Psoas muscle (tissue), 8 donors: ENCODE data around the gene VAPA. TPM values are rescaled to one million over a fixed set of nuclear protein-coding genes. Genes with fewer than 3 reads are reported as not detected.
A peak's percentile ranks its signal among the peaks of the same experiment; 100 is the strongest.

ENCODE experiments used
- ATAC-seq, 4 donors: fragments of 200-7000 bp; cut with Tn5 transposase; one replicate each; pipeline ENCODE4 v1.9.1; 2020; ENCODE audit warnings: moderate library complexity in 3 of 4, mild to moderate bottlenecking in 2 of 4
- DNase-seq, 2 donors: peaks; one replicate each; pipeline ENCODE4 v3.0.0-alpha.2; 2020
- H3K27ac ChIP-seq: fragments of 200-600 bp; one replicate; pipeline ENCODE4 v1.8.0; 2022
- H3K27me3 ChIP-seq, 3 donors: fragments of 200-600 bp in 1 of 3; one replicate each; pipeline versions ENCODE4 v1.6.1 to v1.8.0; 2013 to 2022; ENCODE audit warnings: low read length in 2 of 3, mild to moderate bottlenecking in 2 of 3, moderate library complexity in 1 of 3; ENCODE audit not compliant: insufficient read depth in 3 of 3
- H3K36me3 ChIP-seq, 2 donors: fragments of 200-600 bp in 1 of 2; one replicate each; pipeline versions ENCODE4 v1.6.1 to v1.8.0; 2013 to 2022; ENCODE audit warnings: low read depth in 1 of 2, mild to moderate bottlenecking in 1 of 2, moderate library complexity in 1 of 2; ENCODE audit not compliant: insufficient read depth in 1 of 2
- H3K4me1 ChIP-seq: fragments of 200-600 bp; one replicate; pipeline ENCODE4 v1.8.0; 2022
- H3K4me3 ChIP-seq: fragments of 200-600 bp; one replicate; pipeline ENCODE4 v1.8.0; 2022; ENCODE audit warnings: mild to moderate bottlenecking
- H3K9me3 ChIP-seq: fragments of 200-600 bp; one replicate; pipeline ENCODE4 v1.8.0; 2022
- WGBS, 3 donors: extraction: QIAGEN DNeasy Blood & Tissue Kit; methylation state at CpG; one replicate each; pipeline versions ENCODE4 v1.1.6 to v1.1.7; 2013; 5-methylcytosine and 5-hydroxymethylcytosine counted together
- intact Hi-C, 2 donors: fragments of 100-400 bp; cut with DNase I; formaldehyde crosslinking; loops; one replicate each; pipeline versions ENCODE4 v1.11.0 to v1.14.2; 2022
- polyA plus RNA-seq, 3 donors: library from polyadenylated mRNA; stranded (reverse); fragments of 200-250 nt; gene quantifications; one replicate each; pipeline ENCODE4 v1.2.3, GENCODE V29; 2013
- total RNA-seq, 4 donors: library from RNA; stranded (reverse); fragmentation: NEBNext Ultra II Directional in 2 of 4; extraction: Animal tissue kit (Norgen Biotek cat#: 25700) in 2 of 4; gene quantifications; one replicate each; pipeline versions ENCODE4 v1.2.1 to v1.2.4, GENCODE V29; 2021 to 2023
- TF ChIP-seq, protein P1 (sequence below): fragments of 200-600 bp; IDR thresholded peaks from one replicate; pipeline ENCODE4 v1.8.0; 2022; ENCODE audit warnings: antibody characterized with exemption
- donor health status: healthy with polysubstance abuse.
- donor health status: DM: no; HTN: no; CAD: no; lungs with moderate emphysema.
- donor health status: Bipolar disorder and iron deficiency.
- donor health status: healthy.
- donor health status: DM: yes; HTN: yes; CAD: no.
- donor health status: DM: no; HTN: no; CAD: no.
- donor health status: DM: no; HTN: no; CAD: no.
- donor health status: DM: yes; HTN: yes; CAD: no.

The VAPA gene
- total and polyA plus RNA-seq, 7 donors: 168 to 328 (median 225) TPM

DNA sequence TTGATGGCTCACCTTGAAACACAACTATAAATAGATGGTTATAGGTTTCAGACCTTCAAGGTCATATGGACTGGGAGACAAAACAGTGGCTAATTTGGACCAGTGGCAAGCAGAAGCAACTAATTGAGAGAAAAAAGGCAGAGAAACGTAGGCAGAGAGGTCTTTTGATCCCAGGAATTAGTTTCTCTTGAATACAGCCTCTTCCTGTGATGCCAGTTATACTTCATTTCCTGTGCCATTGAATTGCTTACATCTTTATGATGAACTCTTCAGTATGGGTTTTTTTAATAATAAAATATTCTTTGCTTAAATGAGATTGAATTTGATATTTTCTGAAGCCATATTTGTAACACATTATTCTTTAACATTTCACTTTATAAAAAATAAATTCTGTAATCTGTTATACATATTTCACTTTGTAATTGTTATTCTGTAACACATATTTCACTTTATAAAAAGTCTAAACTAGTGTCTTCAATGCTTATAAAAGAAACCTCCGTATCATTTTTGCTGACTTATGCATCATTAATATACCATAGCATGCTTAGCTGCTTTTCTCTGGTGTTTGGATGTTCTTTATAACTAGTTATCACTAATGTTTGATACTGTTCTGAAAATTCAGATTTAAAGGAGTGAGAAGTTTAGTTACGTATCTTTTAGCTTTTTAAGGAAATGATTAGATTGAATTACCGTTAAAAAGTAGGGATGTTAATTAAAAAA lies 8.9 kb downstream of the VAPA start:
- TF ChIP-seq, protein P1, sequence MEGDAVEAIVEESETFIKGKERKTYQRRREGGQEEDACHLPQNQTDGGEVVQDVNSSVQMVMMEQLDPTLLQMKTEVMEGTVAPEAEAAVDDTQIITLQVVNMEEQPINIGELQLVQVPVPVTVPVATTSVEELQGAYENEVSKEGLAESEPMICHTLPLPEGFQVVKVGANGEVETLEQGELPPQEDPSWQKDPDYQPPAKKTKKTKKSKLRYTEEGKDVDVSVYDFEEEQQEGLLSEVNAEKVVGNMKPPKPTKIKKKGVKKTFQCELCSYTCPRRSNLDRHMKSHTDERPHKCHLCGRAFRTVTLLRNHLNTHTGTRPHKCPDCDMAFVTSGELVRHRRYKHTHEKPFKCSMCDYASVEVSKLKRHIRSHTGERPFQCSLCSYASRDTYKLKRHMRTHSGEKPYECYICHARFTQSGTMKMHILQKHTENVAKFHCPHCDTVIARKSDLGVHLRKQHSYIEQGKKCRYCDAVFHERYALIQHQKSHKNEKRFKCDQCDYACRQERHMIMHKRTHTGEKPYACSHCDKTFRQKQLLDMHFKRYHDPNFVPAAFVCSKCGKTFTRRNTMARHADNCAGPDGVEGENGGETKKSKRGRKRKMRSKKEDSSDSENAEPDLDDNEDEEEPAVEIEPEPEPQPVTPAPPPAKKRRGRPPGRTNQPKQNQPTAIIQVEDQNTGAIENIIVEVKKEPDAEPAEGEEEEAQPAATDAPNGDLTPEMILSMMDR: no peak
- intact Hi-C loops: no loop called here
- WGBS, 3 donors: 32 to 48% (median 39%) methylated on average over 4 of the region's 4 CpGs
- H3K4me3 ChIP-seq: peak overlapping the region; percentile 26
- H3K27ac ChIP-seq: peak overlapping the region; percentile 17
- ATAC-seq: peak in 3 of 4 donors; percentile 34 to 46 (median 41)
- no peak for DNase-seq
- no peaks in the 10 kb centered on the region for H3K9me3 ChIP-seq
- H3K36me3 ChIP-seq: no peaks in the 10 kb centered on the region
- peaks cover 99% of the 10 kb centered on the region for H3K4me1 ChIP-seq
- no peaks in the 10 kb centered on the region for H3K27me3 ChIP-seq

DNA sequence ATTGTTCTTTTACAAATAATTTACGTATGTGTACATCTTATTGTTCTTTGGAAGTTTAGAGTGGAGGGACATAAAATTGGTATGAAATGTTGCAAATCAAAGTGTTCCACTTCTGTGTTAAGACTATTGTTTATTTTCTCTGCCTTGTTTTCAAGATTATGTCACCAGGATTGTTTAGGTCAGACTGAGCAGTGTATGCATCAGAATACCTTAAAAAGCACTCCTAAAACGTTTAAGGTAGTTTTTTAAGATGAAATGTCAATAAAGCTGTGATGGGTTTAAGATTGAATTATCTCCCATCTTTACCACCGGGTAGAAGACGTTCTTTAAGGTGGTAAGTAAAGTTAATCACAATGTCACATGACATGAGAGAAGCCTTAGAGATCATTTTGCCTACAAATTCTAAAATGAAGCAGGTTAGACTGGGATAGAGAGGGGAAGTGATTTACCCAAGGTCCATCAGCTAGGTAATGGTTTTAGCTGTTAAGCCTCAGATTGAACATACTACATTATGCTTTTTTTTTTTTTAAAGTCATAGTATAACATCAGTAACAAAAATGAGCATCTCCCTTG lies 10.6 kb downstream of the VAPA start:
- no peak for ATAC-seq
- no peaks in the 10 kb centered on the region for H3K9me3 ChIP-seq
- no peak for DNase-seq
- H3K4me3 ChIP-seq: peak overlapping the region; percentile 23
- TF ChIP-seq, protein P1: no peak
- H3K27me3 ChIP-seq: no peaks in the 10 kb centered on the region
- WGBS, 3 donors: 27 to 39% (median 31%) methylated on average over 4 of the region's 4 CpGs
- intact Hi-C loops: no loop called here
- no peaks in the 10 kb centered on the region for H3K36me3 ChIP-seq
- H3K4me1 ChIP-seq: peaks cover 99% of the 10 kb centered on the region
- peak overlapping the region; percentile 13 for H3K27ac ChIP-seq

DNA sequence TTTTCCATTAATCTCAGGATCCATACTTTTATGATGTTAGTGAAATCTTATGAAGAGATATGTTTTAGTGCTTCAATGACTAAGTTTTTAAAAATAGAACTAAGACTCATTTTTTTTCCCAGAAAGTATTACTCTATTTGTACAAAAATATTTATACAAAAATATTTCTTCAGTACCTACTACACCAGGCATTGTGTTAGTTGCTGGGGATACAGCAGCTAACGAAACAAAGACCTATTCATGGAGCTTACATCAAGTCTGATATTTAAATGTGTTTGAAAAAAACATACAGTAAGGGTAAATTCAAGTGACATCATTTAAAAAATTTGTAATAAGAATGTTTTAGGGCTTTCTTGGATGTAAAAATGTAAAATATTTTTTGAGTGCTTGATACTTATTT lies 11.6 kb downstream of the VAPA start:
- 30 to 50% (median 35%) methylated on average over 1 of the region's 1 CpG for WGBS, 3 donors
- Histone ChIP-seq H3K4me1 (peaks cover 99% of the 10 kb centered on the region), H3K9me3 (no peaks in the 10 kb centered on the region), H3K36me3 (no peaks in the 10 kb centered on the region), H3K27me3 (no peaks in the 10 kb centered on the region), H3K27ac (peak overlapping the region; percentile 13), H3K4me3 (peak overlapping the region; percentile 3)
- TF ChIP-seq, protein P1: no peak
- peak in 2 of 4 donors; percentile 32 to 43 for ATAC-seq
- intact Hi-C loops: no loop called here
- no peak for DNase-seq

DNA sequence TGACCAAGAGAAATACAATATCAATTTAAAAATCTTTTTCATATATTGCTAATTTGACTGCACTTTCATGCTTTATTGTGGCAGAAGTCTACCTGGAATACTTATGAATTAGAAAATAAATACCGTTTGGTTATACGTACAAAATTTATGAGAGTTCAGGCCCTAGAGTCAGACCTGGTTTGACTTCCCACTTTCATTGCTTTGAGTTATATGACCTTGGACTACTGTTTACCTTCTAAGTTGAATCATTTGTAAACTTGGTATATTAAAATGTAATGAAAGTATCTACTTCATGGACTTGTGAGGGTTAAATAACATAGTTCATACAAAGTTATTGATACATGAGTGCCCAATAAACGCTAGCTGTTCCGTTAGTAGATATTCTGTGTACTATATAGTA lies 12.0 kb downstream of the VAPA start:
- peaks cover 99% of the 10 kb centered on the region for H3K4me1 ChIP-seq
- no peaks in the 10 kb centered on the region for H3K9me3 ChIP-seq

More for the DNA sequence above, 12.0 kb downstream of the VAPA start:
- Histone ChIP-seq H3K36me3 (no peaks in the 10 kb centered on the region), H3K27ac (peak overlapping the region; percentile 13), H3K27me3 (no peaks in the 10 kb centered on the region), H3K4me3 (peak overlapping the region; percentile 3)
- intact Hi-C loops: no loop called here
- DNase-seq (no peak), ATAC-seq (no peak)
- TF ChIP-seq, protein P1: no peak
- 65 to 78% (median 72%) methylated on average over 4 of the region's 4 CpGs for WGBS, 3 donors
